GM12873 (cell line): Measurements from ENCODE around the gene RDH11.

Source experiments
- CTCF ChIP-seq: IDR thresholded peaks from 2 replicates; pipeline ENCODE4 v1.5.1; 2012; ENCODE audit warnings: low read depth, mild to moderate bottlenecking, moderate library complexity, low read length, control low read depth; ENCODE audit not compliant: insufficient read depth; ENCODE audit errors: missing control alignments

RDH11 gene

GRCh38 chr14:67698179-67698578 lies 2.6 kb upstream of the RDH11 start:
- TF ChIP-seq CTCF = no peak

GRCh38 chr14:67697006-67697405 lies 1.4 kb upstream of the RDH11 start:
- no peak for TF ChIP-seq CTCF

- no peak for TF ChIP-seq CTCF
These were observed 672 bp downstream of the RDH11 start for GRCh38 chr14:67694791-67695393.

- no peak for TF ChIP-seq CTCF
These were observed 5.6 kb downstream of the RDH11 start for GRCh38 chr14:67690011-67690410.

- TF ChIP-seq CTCF = no peak
These were observed 11.7 kb downstream of the RDH11 start for GRCh38 chr14:67683842-67684241.

GRCh38 chr14:67680941-67681340 lies 14.6 kb downstream of the RDH11 start:
- TF ChIP-seq CTCF = no peak

DNA sequence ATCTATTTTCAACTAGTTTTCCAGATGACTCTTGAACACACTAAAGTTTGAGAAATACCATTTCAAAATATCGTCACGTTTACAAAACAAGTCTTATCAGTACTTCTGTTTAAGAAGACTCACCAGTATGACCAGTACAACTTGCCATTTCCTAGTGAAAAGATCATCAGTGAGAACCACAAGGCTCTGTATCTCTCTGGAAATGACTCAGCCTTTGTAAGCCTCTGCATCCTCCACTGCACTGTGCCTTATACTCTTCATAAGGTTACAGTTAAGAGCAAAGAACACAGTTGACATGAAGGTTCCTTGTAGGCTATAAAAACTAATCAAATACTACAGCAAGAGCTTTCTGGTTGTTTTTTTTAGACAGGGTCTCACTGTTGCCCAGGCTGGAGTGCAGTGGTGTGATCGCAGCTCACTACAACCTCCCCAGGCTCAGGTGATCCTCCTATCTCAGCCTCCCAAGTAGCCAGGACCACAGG lies 15.4 kb downstream of the RDH11 start:
- no peak for TF ChIP-seq CTCF
